WTC11 (cell line): ENCODE results near the gene OAF. TPM values are rescaled to one million over a fixed set of nuclear protein-coding genes. Genes with fewer than 3 reads are reported as not detected.

Experiments
- ATAC-seq: fragments of 200-7000 bp; cut with Tn5 transposase; 2 replicates; pipeline ENCODE4 v1.10.0; 2021; ENCODE audit warnings: mild to moderate bottlenecking, moderate library complexity
- CTCF ChIA-PET: fragments of 300-600 bp; sonication (Branson Sonifier 250); formaldehyde crosslinking; loops from one replicate; lab custom pipeline; 2021; ENCODE audit warnings: antibody characterized with exemption; lab: Charles Lee
- POLR2A ChIA-PET: fragments of 350-600 bp; sonication (Branson Sonifier 250); formaldehyde crosslinking; loops from one replicate; lab custom pipeline; 2021; ENCODE audit warnings: antibody characterized with exemption; lab: Charles Lee
- DNase-seq: peaks from one replicate; pipeline ENCODE4 v3.0.0; 2021; ENCODE audit warnings: low spot score
- H3K27ac Mint-ChIP-seq: 2 replicates; pipeline ENCODE4 v1.8.0; 2021; ENCODE audit warnings: mixed read lengths
- H3K27me3 Mint-ChIP-seq: 2 replicates; pipeline ENCODE4 v1.8.0; 2021; ENCODE audit warnings: low read depth, mild to moderate bottlenecking, moderate library complexity, mixed read lengths
- H3K36me3 Mint-ChIP-seq: 2 replicates; pipeline ENCODE4 v1.8.0; 2021; ENCODE audit warnings: mixed read lengths
- H3K4me1 Mint-ChIP-seq: 2 replicates; pipeline ENCODE4 v1.8.0; 2022; ENCODE audit warnings: mixed read lengths
- H3K4me3 Mint-ChIP-seq: 2 replicates; pipeline ENCODE4 v1.8.0; 2021; ENCODE audit warnings: mild to moderate bottlenecking, moderate library complexity, mixed read lengths
- H3K9me3 Mint-ChIP-seq: 2 replicates; pipeline ENCODE4 v1.8.0; 2021; ENCODE audit warnings: mixed read lengths
- CDX4 ChIP-seq: fragments of 250-450 bp; sonication (Bioruptor Pico); IDR thresholded peaks from 2 replicates; pipeline ENCODE4 v1.9.0; 2021; ENCODE audit warnings: moderate library complexity, mild to moderate bottlenecking, inconsistent platforms, borderline replicate concordance
- CREM ChIP-seq: sonication (generic); formaldehyde crosslinking; IDR thresholded peaks from 2 replicates; pipeline ENCODE4 v1.8.1; 2022; ENCODE audit warnings: mild to moderate bottlenecking, missing genetic modification reagents, moderate library complexity
- CTCF ChIP-seq: fragments of 200-600 bp; IDR thresholded peaks from 2 replicates; pipeline ENCODE4 v1.8.0; 2022; ENCODE audit warnings: antibody characterized with exemption
- EMX1 ChIP-seq: fragments of 250-450 bp; sonication (Bioruptor Pico); IDR thresholded peaks from 2 replicates; pipeline ENCODE4 v1.8.0; 2021; ENCODE audit warnings: mild to moderate bottlenecking
- ESRRA ChIP-seq: sonication (generic); formaldehyde crosslinking; IDR thresholded peaks from 2 replicates; pipeline ENCODE4 v1.8.1; 2022; ENCODE audit warnings: mild to moderate bottlenecking, missing genetic modification reagents, borderline replicate concordance
- FOXJ3 ChIP-seq: sonication (generic); formaldehyde crosslinking; IDR thresholded peaks from 2 replicates; pipeline ENCODE4 v1.9.0; 2021; ENCODE audit warnings: missing genetic modification reagents, mild to moderate bottlenecking, borderline replicate concordance
- FOXK1 ChIP-seq: sonication (generic); formaldehyde crosslinking; IDR thresholded peaks from 2 replicates; pipeline ENCODE4 v1.8.0; 2022; ENCODE audit warnings: mild to moderate bottlenecking, moderate library complexity, missing genetic modification reagents
- IRF2 ChIP-seq: sonication (generic); formaldehyde crosslinking; IDR thresholded peaks from 2 replicates; pipeline ENCODE4 v1.8.0; 2022; ENCODE audit warnings: low read depth, missing genetic modification reagents, borderline replicate concordance
- JUN ChIP-seq: sonication (generic); formaldehyde crosslinking; IDR thresholded peaks from 2 replicates; pipeline ENCODE4 v1.8.0; 2023; ENCODE audit warnings: mild to moderate bottlenecking, missing genetic modification reagents
- KAT7 ChIP-seq: sonication (generic); formaldehyde crosslinking; IDR thresholded peaks from 2 replicates; pipeline ENCODE4 v1.8.1; 2023; ENCODE audit warnings: missing genetic modification reagents, mild to moderate bottlenecking, borderline replicate concordance
- MXD4 ChIP-seq: fragments of 250-450 bp; sonication (Bioruptor Pico); IDR thresholded peaks from 2 replicates; pipeline ENCODE4 v1.8.0; 2021; ENCODE audit warnings: mild to moderate bottlenecking, moderate library complexity, borderline replicate concordance
- NFATC4 ChIP-seq: fragments of 250-450 bp; sonication (Bioruptor Pico); IDR thresholded peaks from 2 replicates; pipeline ENCODE4 v1.9.0; 2021; ENCODE audit warnings: mild to moderate bottlenecking
- NFE2L1 ChIP-seq: sonication (generic); formaldehyde crosslinking; IDR thresholded peaks from 2 replicates; pipeline ENCODE4 v1.8.1; 2023; ENCODE audit warnings: missing genetic modification reagents
- NR2C2 ChIP-seq: sonication (generic); formaldehyde crosslinking; IDR thresholded peaks from 2 replicates; pipeline ENCODE4 v1.8.0; 2022; ENCODE audit warnings: mild to moderate bottlenecking, missing genetic modification reagents
- OVOL2 ChIP-seq: fragments of 250-450 bp; sonication (Bioruptor Pico); IDR thresholded peaks from 2 replicates; pipeline ENCODE4 v1.9.0; 2021; ENCODE audit warnings: mild to moderate bottlenecking, borderline replicate concordance
- SP1 ChIP-seq: sonication (generic); formaldehyde crosslinking; conservative IDR thresholded peaks from 2 replicates; pipeline ENCODE4 v1.8.1; 2022; ENCODE audit warnings: missing genetic modification reagents
- TEAD4 ChIP-seq: sonication (generic); formaldehyde crosslinking; IDR thresholded peaks from 2 replicates; pipeline ENCODE4 v1.8.0; 2022; ENCODE audit warnings: mild to moderate bottlenecking, missing genetic modification reagents
- ZBTB21 ChIP-seq: sonication (generic); formaldehyde crosslinking; IDR thresholded peaks from 2 replicates; pipeline ENCODE4 v1.8.1; 2023; ENCODE audit warnings: mild to moderate bottlenecking, missing genetic modification reagents, borderline replicate concordance
- ZMAT4 ChIP-seq: fragments of 250-450 bp; sonication (Bioruptor Pico); IDR thresholded peaks from 2 replicates; pipeline ENCODE4 v1.9.0; 2021; ENCODE audit warnings: mild to moderate bottlenecking
- ZNF219 ChIP-seq: sonication (generic); formaldehyde crosslinking; IDR thresholded peaks from 2 replicates; pipeline ENCODE4 v1.8.0; 2023; ENCODE audit warnings: missing genetic modification reagents, mild to moderate bottlenecking, borderline replicate concordance
- ZNF317 ChIP-seq: sonication (generic); formaldehyde crosslinking; IDR thresholded peaks from 2 replicates; pipeline ENCODE4 v1.8.1; 2023; ENCODE audit warnings: low read depth, mild to moderate bottlenecking, moderate library complexity, missing genetic modification reagents, borderline replicate concordance
- ZNF396 ChIP-seq: fragments of 250-450 bp; sonication (Bioruptor Pico); IDR thresholded peaks from 2 replicates; pipeline ENCODE4 v1.8.0; 2021; ENCODE audit warnings: mild to moderate bottlenecking, moderate library complexity, borderline replicate concordance
- ZNF423 ChIP-seq: fragments of 250-450 bp; sonication (Bioruptor Pico); IDR thresholded peaks from 2 replicates; pipeline ENCODE4 v2.1.2; 2022; ENCODE audit warnings: mild to moderate bottlenecking, moderate library complexity
- ZNF512 ChIP-seq: sonication (generic); formaldehyde crosslinking; IDR thresholded peaks from 2 replicates; pipeline ENCODE4 v1.8.1; 2022; ENCODE audit warnings: missing genetic modification reagents, borderline replicate concordance
- ZNF671 ChIP-seq: fragments of 250-450 bp; sonication (Bioruptor Pico); IDR thresholded peaks from 2 replicates; pipeline ENCODE4 v1.8.0; 2021; ENCODE audit warnings: mild to moderate bottlenecking
- total RNA-seq: library from RNA; stranded (reverse); gene quantifications from 3 replicates; pipeline ENCODE4 v1.2.3, GENCODE V29; 2021

The OAF gene
- total RNA-seq, 1 experiment from 2014 or later: 5.6 TPM

GRCh38 chr11:120219938-120220746 is 9.3 kb downstream of the OAF start:
- no peak overlapping the region for H3K27ac Mint-ChIP-seq
- TF ChIP-seq OVOL2 (CRISPR knock-in tag): no peak
- no peak for TF ChIP-seq EMX1 (CRISPR knock-in tag)
- no peak for TF ChIP-seq SP1 (CRISPR knock-in tag)
- TF ChIP-seq ZNF219 (CRISPR knock-in tag): no peak
- TF ChIP-seq ZMAT4: no peak
- no peak for TF ChIP-seq FOXJ3 (CRISPR knock-in tag)
- no peak for TF ChIP-seq CREM (CRISPR knock-in tag)
- no peak for TF ChIP-seq NFE2L1 (CRISPR knock-in tag)
- no peak for TF ChIP-seq ZNF671 (CRISPR knock-in tag)
- TF ChIP-seq ZNF423 (CRISPR knock-in tag): no peak
- no peak for TF ChIP-seq ZNF317
- no peak for TF ChIP-seq CDX4 (CRISPR knock-in tag)
- TF ChIP-seq TEAD4 (CRISPR knock-in tag): no peak
- no peak for TF ChIP-seq ZNF396 (CRISPR knock-in tag)
- no peak for TF ChIP-seq MXD4
- TF ChIP-seq JUN (CRISPR knock-in tag): no peak
- no peak for TF ChIP-seq KAT7 (CRISPR knock-in tag)
- TF ChIP-seq NR2C2 (CRISPR knock-in tag): no peak
- peaks cover 57% of the 10 kb centered on the region for H3K27me3 Mint-ChIP-seq
- ChIA-PET POLR2A (no interaction called here), CTCF (interaction anchor here (1.6 kb wide), 1 partner anchor 9 kb away, joined by 5 read pairs; no protein-coding TSS in a partner anchor)
- H3K9me3 Mint-ChIP-seq: no peaks in the 10 kb centered on the region
- no peak overlapping the region for H3K4me3 Mint-ChIP-seq
- H3K4me1 Mint-ChIP-seq: peaks cover 22% of the 10 kb centered on the region
- H3K36me3 Mint-ChIP-seq: no peaks in the 10 kb centered on the region
- ATAC-seq (no peak; the same call in 1 of the 2 replicates), DNase-seq (no peak)

GRCh38 chr11:120220747-120221037 is 9.9 kb downstream of the OAF start:
- peaks cover 52% of the 10 kb centered on the region for H3K27me3 Mint-ChIP-seq
- H3K4me3 Mint-ChIP-seq: no peak overlapping the region
- no peaks in the 10 kb centered on the region for H3K36me3 Mint-ChIP-seq
- no peak for TF ChIP-seq ESRRA (CRISPR knock-in tag)
- TF ChIP-seq ZNF512 (CRISPR knock-in tag): no peak
- TF ChIP-seq JUN (CRISPR knock-in tag): no peak
- no peak for TF ChIP-seq ZMAT4
- TF ChIP-seq CREM (CRISPR knock-in tag): no peak
- no peak for TF ChIP-seq NFATC4 (CRISPR knock-in tag)
- TF ChIP-seq FOXK1: no peak
- no peak for TF ChIP-seq CTCF
- no peak for TF ChIP-seq ZBTB21 (CRISPR knock-in tag)
- TF ChIP-seq TEAD4 (CRISPR knock-in tag): no peak
- TF ChIP-seq IRF2 (CRISPR knock-in tag): no peak
- peaks cover 26% of the 10 kb centered on the region for H3K4me1 Mint-ChIP-seq
- ChIA-PET POLR2A (no interaction called here), CTCF (interaction anchor here (1.6 kb wide), 1 partner anchor 8 kb away, joined by 5 read pairs; no protein-coding TSS in a partner anchor)
- no peak for DNase-seq
- no peak overlapping the region for H3K27ac Mint-ChIP-seq
- ATAC-seq: no peak
- no peaks in the 10 kb centered on the region for H3K9me3 Mint-ChIP-seq
